IMR-90 (cell line): ENCODE measurements around the gene CCDC27. TPM values are rescaled to one million over a fixed set of nuclear protein-coding genes. Genes with fewer than 3 reads are reported as not detected.

Source experiments
- ATAC-seq: fragments of 200-7000 bp; cut with Tn5 transposase; 2 replicates; pipeline ENCODE4 v1.9.1; 2020; ENCODE audit warnings: low read depth, mild to moderate bottlenecking, moderate library complexity
- BruUV-seq: library from RNA; stranded (reverse); fragments of 400-500 nt; replicated peaks from 2 replicates; lab custom pipeline; 2021; lab: Mats Ljungman, UMichigan
- CTCF ChIA-PET: fragments of 300-600 bp; formaldehyde crosslinking; extraction: SDS; loops from one replicate; lab custom pipeline; 2021; ENCODE audit warnings: antibody characterized with exemption; lab: Yijun Ruan, JAX
- POLR2A ChIA-PET: fragments of 300-600 bp; sonication (Branson Sonifier 250); formaldehyde crosslinking; loops from one replicate; lab custom pipeline; 2022; ENCODE audit warnings: antibody characterized with exemption; ENCODE audit not compliant: unreplicated experiment; lab: Charles Lee
- DNase-seq: peaks from one replicate; pipeline ENCODE4 v3.0.0; 2013
- H2AFZ ChIP-seq: replicated peaks from 2 replicates; pipeline ENCODE3; 2013; ENCODE audit warnings: low read length, mild to moderate bottlenecking; ENCODE audit not compliant: poor library complexity
- H2AK5ac ChIP-seq: 2 replicates; pipeline ENCODE4 v1.6.1; 2013; ENCODE audit warnings: low read depth, low read length, inconsistent platforms
- H2AK9ac ChIP-seq: replicated peaks from 2 replicates; pipeline ENCODE3; 2013; ENCODE audit warnings: mild to moderate bottlenecking, low read depth, low read length, moderate library complexity; ENCODE audit not compliant: poor library complexity
- H2BK120ac ChIP-seq: 2 replicates; pipeline ENCODE4 v1.6.1; 2013; ENCODE audit warnings: low read depth, low read length, inconsistent platforms
- H2BK15ac ChIP-seq: 3 replicates; pipeline ENCODE4 v1.6.1; 2013; ENCODE audit warnings: low read depth, low read length, inconsistent platforms
- H2BK20ac ChIP-seq: 2 replicates; pipeline ENCODE4 v1.6.1; 2013; ENCODE audit warnings: low read depth, mild to moderate bottlenecking, inconsistent platforms, low read length, moderate library complexity
- H2BK5ac ChIP-seq: 2 replicates; pipeline ENCODE4 v1.6.1; 2013; ENCODE audit warnings: mild to moderate bottlenecking, low read depth, low read length, inconsistent platforms; ENCODE audit not compliant: poor library complexity, severe bottlenecking
- H3K14ac ChIP-seq: replicated peaks from 2 replicates; pipeline ENCODE4 v1.6.1; 2013; ENCODE audit warnings: low read depth, low read length, inconsistent platforms
- H3K18ac ChIP-seq: 2 replicates; pipeline ENCODE4 v1.6.1; 2013; ENCODE audit warnings: low read depth, low read length, control low read depth
- H3K23ac ChIP-seq: 2 replicates; pipeline ENCODE4 v1.6.1; 2013; ENCODE audit warnings: low read depth, low read length, inconsistent platforms
- H3K27ac ChIP-seq: 2 replicates; pipeline ENCODE4 v1.5.1; 2013; ENCODE audit warnings: mild to moderate bottlenecking, control low read depth, low read length; ENCODE audit not compliant: insufficient read depth
- H3K27me3 ChIP-seq: 2 replicates; pipeline ENCODE4 v1.6.1; 2013; ENCODE audit warnings: low read length; ENCODE audit not compliant: control insufficient read depth, insufficient read depth
- H3K36me3 ChIP-seq: 2 replicates; pipeline ENCODE4 v1.6.1; 2013; ENCODE audit warnings: low read length, mixed read lengths; ENCODE audit not compliant: control insufficient read depth, insufficient read depth
- H3K4ac ChIP-seq: 2 replicates; pipeline ENCODE4 v1.6.1; 2013; ENCODE audit warnings: low read depth, low read length, inconsistent platforms
- H3K4me1 ChIP-seq: 2 replicates; pipeline ENCODE4 v1.6.1; 2013; ENCODE audit warnings: low read length, mixed read lengths; ENCODE audit not compliant: control insufficient read depth, insufficient read depth
- H3K4me2 ChIP-seq: 2 replicates; pipeline ENCODE4 v1.6.1; 2013; ENCODE audit warnings: low read depth, mild to moderate bottlenecking, control low read depth, low read length, moderate library complexity
- H3K4me3 ChIP-seq: 2 replicates; pipeline ENCODE4 v1.5.1; 2013; ENCODE audit warnings: low read depth, mild to moderate bottlenecking, control low read depth, low read length, moderate library complexity; ENCODE audit not compliant: insufficient read depth
- H3K56ac ChIP-seq: 2 replicates; pipeline ENCODE4 v1.6.1; 2013; ENCODE audit warnings: low read length, inconsistent platforms; ENCODE audit not compliant: insufficient read depth; ENCODE audit errors: extremely low read depth
- H3K79me1 ChIP-seq, 2 experiments: 2 replicates each; pipeline ENCODE4 v1.6.1; 2013; ENCODE audit warnings: low read length in 2 of 2, inconsistent platforms in 1 of 2, low read depth in 1 of 2
- H3K9ac ChIP-seq: 2 replicates; pipeline ENCODE4 v1.6.1; 2013; ENCODE audit warnings: low read depth, low read length, control low read depth
- H3K9me1 ChIP-seq: 2 replicates; pipeline ENCODE4 v1.6.1; 2013; ENCODE audit warnings: low read length, inconsistent platforms; ENCODE audit not compliant: insufficient read depth
- H3K9me3 ChIP-seq: 2 replicates; pipeline ENCODE4 v1.6.1; 2013; ENCODE audit warnings: low read length; ENCODE audit not compliant: control insufficient read depth, insufficient read depth
- H4K20me1 ChIP-seq: 2 replicates; pipeline ENCODE4 v1.6.1; 2013; ENCODE audit warnings: low read length, inconsistent platforms; ENCODE audit not compliant: insufficient read depth
- H4K5ac ChIP-seq: 2 replicates; pipeline ENCODE4 v1.6.1; 2013; ENCODE audit warnings: mild to moderate bottlenecking, low read depth, low read length, control low read depth
- H4K8ac ChIP-seq, 2 experiments: 2 replicates each; pipeline ENCODE4 v1.6.1; 2013; ENCODE audit warnings: low read depth in 2 of 2, low read length in 2 of 2, control low read depth in 1 of 2, inconsistent platforms in 1 of 2
- H4K91ac ChIP-seq: 2 replicates; pipeline ENCODE4 v1.6.1; 2013; ENCODE audit warnings: low read depth, low read length, inconsistent platforms; ENCODE audit not compliant: insufficient read depth
- CEBPB ChIP-seq: IDR thresholded peaks from 2 replicates; pipeline ENCODE4 v1.6.1; 2012; ENCODE audit warnings: low read depth, low read length, improper control_type of control experiment
- CTCF ChIP-seq: conservative IDR thresholded peaks from 2 replicates; pipeline ENCODE4 v1.5.1; 2012; ENCODE audit warnings: mild to moderate bottlenecking, low read depth, low read length, improper control_type of control experiment
- ELK1 ChIP-seq: fragments of 150-350 bp; IDR thresholded peaks from 2 replicates; pipeline ENCODE4 v1.6.1; 2016; ENCODE audit warnings: low read depth, mild to moderate bottlenecking, low read length, moderate library complexity, borderline replicate concordance
- FOS ChIP-seq: fragments of 150-350 bp; IDR thresholded peaks from 2 replicates; pipeline ENCODE4 v1.6.1; 2016; ENCODE audit warnings: low read depth, low read length
- MAFK ChIP-seq: IDR thresholded peaks from 2 replicates; pipeline ENCODE4 v1.6.1; 2012; ENCODE audit warnings: low read depth, low read length, improper control_type of control experiment
- MAZ ChIP-seq: IDR thresholded peaks from 2 replicates; pipeline ENCODE4 v1.6.1; 2012; ENCODE audit warnings: low read depth, mild to moderate bottlenecking, low read length, improper control_type of control experiment, moderate library complexity, borderline replicate concordance
- MXI1 ChIP-seq: IDR thresholded peaks from 2 replicates; pipeline ENCODE4 v1.6.1; 2012; ENCODE audit warnings: low read depth, mild to moderate bottlenecking, low read length, moderate library complexity, borderline replicate concordance
- NFE2L2 ChIP-seq: fragments of 150-350 bp; IDR thresholded peaks from 2 replicates; pipeline ENCODE4 v1.6.1; 2016; ENCODE audit warnings: low read depth, mild to moderate bottlenecking, low read length
- POLR2A ChIP-seq: IDR thresholded peaks from 2 replicates; pipeline ENCODE4 v1.6.1; 2012; ENCODE audit warnings: mild to moderate bottlenecking, low read depth, low read length
- RAD21 ChIP-seq: IDR thresholded peaks from 2 replicates; pipeline ENCODE4 v1.6.1; 2012; ENCODE audit warnings: low read length, improper control_type of control experiment
- RCOR1 ChIP-seq: IDR thresholded peaks from 2 replicates; pipeline ENCODE4 v1.6.1; 2012; ENCODE audit warnings: mild to moderate bottlenecking, low read length, improper control_type of control experiment; ENCODE audit not compliant: insufficient replicate concordance
- RFX5 ChIP-seq: IDR thresholded peaks from 2 replicates; pipeline ENCODE4 v1.8.0; 2012; ENCODE audit warnings: low read depth, mild to moderate bottlenecking, low read length, moderate library complexity
- SMC3 ChIP-seq: fragments of 150-350 bp; IDR thresholded peaks from 2 replicates; pipeline ENCODE4 v1.6.1; 2016; ENCODE audit warnings: low read depth, mild to moderate bottlenecking, antibody characterized with exemption, low read length, moderate library complexity
- USF2 ChIP-seq: fragments of 150-350 bp; IDR thresholded peaks from 2 replicates; pipeline ENCODE4 v1.6.1; 2017; ENCODE audit warnings: mild to moderate bottlenecking, antibody characterized with exemption, low read length, low read depth
- WGBS, 2 experiments: methylation state at CpG; one replicate each; pipeline versions ENCODE4 v1.1.5 to v1.1.7; 2013; ENCODE audit warnings: missing lambda C conversion rate in 2 of 2; ENCODE audit not compliant: insufficient read length in 1 of 2; ENCODE audit errors: extremely low coverage in 2 of 2; 5-methylcytosine and 5-hydroxymethylcytosine counted together
- dilution Hi-C: fragments of 300-500 bp; cut with HindIII; formaldehyde crosslinking; loops from one replicate; pipeline ENCODE4 v1.14.3; 2018; ENCODE audit warnings: low sequenced_read_pairs; ENCODE audit not compliant: unreplicated experiment
- in situ Hi-C: fragments of 300-500 bp; cut with MboI; formaldehyde crosslinking; loops from 3 replicates; pipeline ENCODE4 v1.14.3; 2019; ENCODE audit warnings: low sequenced_read_pairs, inconsistent platforms, mixed read lengths
- intact Hi-C: fragments of 100-400 bp; cut with micrococcal nuclease; formaldehyde crosslinking; loops from 2 replicates; pipeline ENCODE4 v1.10.0; 2022
- polyA plus RNA-seq, 3 experiments: library from polyadenylated mRNA; depleted of rRNA; stranded (reverse); fragments of >200 nt; gene quantifications; 2 replicates each; pipeline ENCODE4 v1.2.3, GENCODE V29; 2012; ENCODE audit warnings: low replicate concordance in 1 of 3
- total RNA-seq: library from RNA; depleted of rRNA; stranded (reverse); fragments of >200 nt; gene quantifications from 2 replicates; pipeline ENCODE4 v1.2.3, GENCODE V29; 2012

The CCDC27 gene
- total and polyA plus RNA-seq, 2 of the 4 experiments (the other 2 are of a cell fraction), result not detected

GRCh38 chr1:3777078-3777547 is 24.9 kb downstream of the CCDC27 start:
- H4K20me1 ChIP-seq, result no peaks in the 10 kb centered on the region
- H4K91ac ChIP-seq, result no peak overlapping the region
- H3K36me3 ChIP-seq, result peaks cover 27% of the 10 kb centered on the region
- no peak overlapping the region for H3K14ac ChIP-seq
- intact Hi-C loops (no loop called here), dilution Hi-C loops (no loop called here), in situ Hi-C loops (no loop called here)
- H2AK5ac ChIP-seq, result no peak overlapping the region
- no peak overlapping the region for H3K56ac ChIP-seq
- H4K8ac ChIP-seq, result no peak overlapping the region
- H3K27me3 ChIP-seq, result no peaks in the 10 kb centered on the region
- no peak overlapping the region for H3K27ac ChIP-seq
- no TSS peak for BruUV-seq
- no peak overlapping the region for H3K4me2 ChIP-seq
- H3K9ac ChIP-seq, result no peak overlapping the region
- TF ChIP-seq RAD21 (no peak), USF2 (no peak), CTCF (no peak), NFE2L2 (no peak), ELK1 (no peak), RFX5 (no peak), CEBPB (no peak), RCOR1 (no peak), POLR2A (no peak), MAZ (no peak), FOS (no peak), MXI1 (no peak), MAFK (no peak), SMC3 (no peak)
- no peak for DNase-seq
- no peak overlapping the region for H3K23ac ChIP-seq
- H2BK120ac ChIP-seq, result no peak overlapping the region
- peaks cover 4% of the 10 kb centered on the region; the same call in 1 of the 2 replicates for H3K9me1 ChIP-seq
- no peaks in the 10 kb centered on the region for H3K79me1 ChIP-seq
- H2BK5ac ChIP-seq, result no peak overlapping the region
- no peak overlapping the region for H2BK15ac ChIP-seq
- H3K4me1 ChIP-seq, result peaks cover 14% of the 10 kb centered on the region
- WGBS, 2 experiments, result 94% methylated on average over 6 of the region's 10 CpGs; no CpG with 5 or more reads in 1 of the 2 experiments
- CTCF ChIA-PET, result no interaction called here
- peak overlapping the region; percentile 65 for H2AK9ac ChIP-seq
- no peak overlapping the region for H3K18ac ChIP-seq
- H3K4ac ChIP-seq, result no peak overlapping the region
- H3K4me3 ChIP-seq, result no peak overlapping the region
- no peak overlapping the region for H4K5ac ChIP-seq
- H3K9me3 ChIP-seq, result no peaks in the 10 kb centered on the region
- H2BK20ac ChIP-seq, result no peak overlapping the region
- POLR2A ChIA-PET, result no interaction called here
- H2AFZ ChIP-seq, result no peak overlapping the region
- no peak for ATAC-seq
